NB4 (cell line): ENCODE measurements around the gene REL.

Experiments used
- DNase-seq: peaks from one replicate; pipeline ENCODE4 v3.0.0; 2010; ENCODE audit warnings: low read depth
- H3K4me3 ChIP-seq: one replicate; pipeline ENCODE4 v1.5.1; 2011; ENCODE audit warnings: mild to moderate bottlenecking, low read depth, low read length, moderate library complexity
- CTCF ChIP-seq: IDR thresholded peaks from one replicate; pipeline ENCODE4 v1.5.1; 2012; ENCODE audit warnings: low read depth, low read length
- MAX ChIP-seq: IDR thresholded peaks from 2 replicates; pipeline ENCODE4 v1.6.1; 2011; ENCODE audit warnings: low read depth, low read length
- MYC ChIP-seq: IDR thresholded peaks from 2 replicates; pipeline ENCODE4 v1.6.1; 2011; ENCODE audit warnings: low read depth, low read length
- POLR2A ChIP-seq: IDR thresholded peaks from 2 replicates; pipeline ENCODE4 v1.6.1; 2011; ENCODE audit warnings: mild to moderate bottlenecking; ENCODE audit not compliant: insufficient read length; ENCODE audit errors: extremely low read depth

Gene REL

DNA sequence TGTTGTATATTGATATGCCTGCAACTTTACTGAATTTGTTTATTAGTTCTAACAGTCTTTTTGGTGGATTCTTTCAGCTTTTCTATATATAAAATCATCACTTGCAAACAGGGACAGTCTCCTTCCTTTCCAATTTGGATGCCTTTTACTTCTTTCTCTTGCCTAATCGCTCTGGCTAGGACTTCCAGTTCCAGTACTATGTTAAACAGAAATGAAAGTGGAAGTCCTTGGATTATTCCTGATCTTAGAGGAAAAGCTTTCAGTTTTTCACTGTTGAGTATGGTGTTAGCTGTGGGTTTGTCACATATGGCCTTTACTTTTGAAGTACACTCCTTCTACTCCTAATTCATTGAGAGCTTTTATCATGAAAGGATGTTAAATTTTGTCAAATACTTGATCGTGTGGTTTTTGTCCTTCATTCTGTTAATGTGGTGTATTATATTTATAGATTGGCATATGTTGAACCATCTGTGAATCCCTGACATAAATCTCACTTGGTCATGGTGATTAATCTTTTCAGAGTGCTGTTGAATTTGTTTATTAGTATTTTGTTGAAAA lies 52.9 kb downstream of the REL start:
- no peak overlapping the region for H3K4me3 ChIP-seq
- no peak for DNase-seq
- TF ChIP-seq MAX (no peak), MYC (no peak), CTCF (no peak), POLR2A (no peak)

DNA sequence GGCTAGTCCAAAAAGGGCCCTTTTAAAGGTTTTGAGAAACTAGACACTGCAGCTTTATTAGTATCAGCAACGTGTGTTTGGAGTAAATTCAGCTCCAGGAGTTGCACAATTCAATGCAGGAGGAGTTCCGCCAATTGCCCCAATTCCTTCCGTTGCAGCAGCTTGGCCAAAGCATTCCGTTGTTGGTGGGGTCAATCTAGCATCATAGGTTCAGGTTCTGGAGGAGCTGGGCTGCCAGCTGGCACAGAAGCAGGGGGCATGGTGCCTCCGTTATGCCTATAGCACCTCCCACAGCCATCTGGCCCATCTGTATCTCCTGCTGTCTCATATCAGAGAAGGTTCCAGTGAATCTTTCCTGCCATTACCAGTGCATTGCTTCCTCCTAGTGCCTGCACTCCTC lies 55.4 kb downstream of the REL start:
- TF ChIP-seq CTCF = no peak
- TF ChIP-seq MAX = no peak
- TF ChIP-seq POLR2A = no peak
- no peak for TF ChIP-seq MYC
- no peak for DNase-seq
- no peak overlapping the region for H3K4me3 ChIP-seq

- no peak for DNase-seq
- no peak overlapping the region for H3K4me3 ChIP-seq
- no peak for TF ChIP-seq MYC
- no peak for TF ChIP-seq POLR2A
- TF ChIP-seq MAX = no peak
- no peak for TF ChIP-seq CTCF
Observed at GRCh38 chr2:60938301-60938700, 56.9 kb downstream of the REL start.

- DNase-seq = no peak
- TF ChIP-seq CTCF (no peak), POLR2A (no peak), MAX (no peak), MYC (no peak)
- H3K4me3 ChIP-seq = no peak overlapping the region
Observed at GRCh38 chr2:60939622-60940021, 58.2 kb downstream of the REL start.

- TF ChIP-seq MYC (no peak), CTCF (no peak), MAX (no peak), POLR2A (no peak)
- no peak for DNase-seq
- H3K4me3 ChIP-seq = no peak overlapping the region
Observed at GRCh38 chr2:60945341-60945740, 64.0 kb downstream of the REL start.

DNA sequence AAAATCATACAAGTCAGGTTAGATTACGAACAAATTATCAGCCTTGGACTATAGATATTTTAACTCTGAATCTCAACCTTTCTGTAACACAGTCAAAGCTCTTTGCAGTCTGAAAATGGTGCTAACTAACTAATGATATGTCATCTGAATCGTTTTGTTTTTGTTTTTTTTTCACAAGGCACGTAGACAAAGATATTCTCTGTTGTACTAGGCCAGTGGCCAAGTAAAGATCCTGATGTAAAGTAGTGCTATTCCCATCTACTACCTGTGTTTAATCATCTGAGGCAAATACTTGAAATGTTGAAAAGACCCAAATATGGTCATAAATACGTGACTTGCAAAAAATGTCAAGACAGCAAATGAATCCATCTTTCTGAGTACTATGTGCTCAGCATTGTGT lies 65.7 kb downstream of the REL start:
- no peak for DNase-seq
- TF ChIP-seq CTCF (no peak), MYC (no peak), MAX (no peak), POLR2A (no peak)
- no peak overlapping the region for H3K4me3 ChIP-seq
